NCI-H1694 (cell line): Measurements from ENCODE around the gene FAM200A.
"Not testable (repeated sequence)": the region's sequence is repeated elsewhere in the genome, so short reads cannot be mapped to it uniquely, and the experiment has no call there.

Experiments
- DNase-seq: peaks from one replicate; lab custom pipeline; 2025; lab: John Stamatoyannopoulos, UW

FAM200A gene

GRCh38 chr7:99504281-99504602 lies 47.7 kb downstream of the FAM200A start:
- peak; percentile 95 for DNase-seq

- not testable (repeated sequence) for DNase-seq
These were observed 50.7 kb downstream of the FAM200A start for GRCh38 chr7:99501236-99501635.

- no peak for DNase-seq
These were observed 51.3 kb downstream of the FAM200A start for GRCh38 chr7:99500637-99501009.

- peak; percentile 87 for DNase-seq
These were observed 51.9 kb downstream of the FAM200A start, which contains the start of gene ZNF394 for GRCh38 chr7:99499721-99500636. Gene ZNF394 (minus strand): TSS chr7:99500281. CDS start chr7:99500093, 188 bp downstream.

GRCh38 chr7:99499371-99499720 lies 52.6 kb downstream of the FAM200A start:
- DNase-seq: no peak

- no peak for DNase-seq
These were observed 53.4 kb downstream of the FAM200A start for GRCh38 chr7:99498546-99498944.

GRCh38 chr7:99497766-99498545 lies 54.0 kb downstream of the FAM200A start:
- DNase-seq: no peak
